OCI-LY7 (cell line): ENCODE measurements around the gene OGFR. TPM values are rescaled to one million over a fixed set of nuclear protein-coding genes. Genes with fewer than 3 reads are reported as not detected.
A peak's percentile ranks its signal among the peaks of the same experiment; 100 is the strongest.

Experiments used
- BruUV-seq: library from RNA; stranded (reverse); fragments of 400-500 nt; replicated peaks from 2 replicates; lab custom pipeline; 2021; lab: Mats Ljungman, UMichigan
- CTCF ChIA-PET: fragments of 300-600 bp; sonication (Branson Sonifier 250); formaldehyde crosslinking; loops from one replicate; lab custom pipeline; 2022; ENCODE audit warnings: antibody characterized with exemption; ENCODE audit not compliant: unreplicated experiment; lab: Charles Lee
- POLR2A ChIA-PET: fragments of 300-600 bp; sonication (Branson Sonifier 250); formaldehyde crosslinking; loops from one replicate; lab custom pipeline; 2022; ENCODE audit warnings: antibody characterized with exemption; lab: Charles Lee
- DNase-seq: peaks from one replicate; pipeline ENCODE4 v3.0.0-alpha.2; 2015; ENCODE audit warnings: low spot score
- H2AFZ ChIP-seq: fragments of 200-600 bp; sonication (generic), shearing (Covaris generic); 2 replicates; pipeline ENCODE4 v1.6.1; 2014; ENCODE audit warnings: mild to moderate bottlenecking, antibody characterized with exemption, low read length, moderate library complexity
- H3K27ac ChIP-seq: fragments of 200-600 bp; sonication (generic); 2 replicates; pipeline ENCODE4 v1.5.1; 2014; ENCODE audit warnings: mixed run types, low read depth, mild to moderate bottlenecking, moderate library complexity, low read length, inconsistent platforms; ENCODE audit not compliant: poor library complexity, severe bottlenecking
- H3K36me3 ChIP-seq: fragments of 200-600 bp; sonication (generic); 2 replicates; pipeline ENCODE4 v1.6.1; 2014; ENCODE audit warnings: mild to moderate bottlenecking, antibody characterized with exemption, low read length, moderate library complexity, mixed read lengths; ENCODE audit not compliant: insufficient read depth
- H3K4me1 ChIP-seq: fragments of 200-600 bp; sonication (generic); 2 replicates; pipeline ENCODE4 v1.5.1; 2014; ENCODE audit warnings: mild to moderate bottlenecking, low read length; ENCODE audit not compliant: insufficient read depth, poor library complexity, severe bottlenecking
- H3K4me2 ChIP-seq: fragments of 200-600 bp; sonication (generic); 2 replicates; pipeline ENCODE4 v1.6.1; 2014; ENCODE audit warnings: mild to moderate bottlenecking, low read length
- H3K4me3 ChIP-seq: fragments of 200-600 bp; sonication (generic); 2 replicates; pipeline ENCODE4 v1.5.1; 2014; ENCODE audit warnings: mild to moderate bottlenecking, low read depth, low read length; ENCODE audit not compliant: poor library complexity, severe bottlenecking
- H3K79me2 ChIP-seq: fragments of 200-600 bp; sonication (generic); 2 replicates; pipeline ENCODE4 v1.6.1; 2016; ENCODE audit warnings: low read depth, mild to moderate bottlenecking, low read length, moderate library complexity, mixed read lengths; ENCODE audit not compliant: insufficient read depth
- H3K9me2 ChIP-seq: fragments of 200-600 bp; sonication (generic); 2 replicates; pipeline ENCODE4 v1.6.1; 2016; ENCODE audit warnings: mild to moderate bottlenecking, low read length, mixed read lengths; ENCODE audit not compliant: insufficient read depth
- H3K9me3 ChIP-seq: fragments of 200-600 bp; sonication (generic); 2 replicates; pipeline ENCODE4 v1.6.1; 2014; ENCODE audit warnings: mild to moderate bottlenecking, mixed run types, low read length, mixed read lengths
- H4K20me1 ChIP-seq: fragments of 200-600 bp; sonication (generic); 2 replicates; pipeline ENCODE4 v1.6.1; 2014; ENCODE audit warnings: mild to moderate bottlenecking, antibody characterized with exemption, low read length, moderate library complexity, mixed read lengths; ENCODE audit not compliant: insufficient read depth
- CTCF ChIP-seq: fragments of 200-600 bp; sonication (generic); conservative IDR thresholded peaks from 2 replicates; pipeline ENCODE4 v1.5.1; 2014; ENCODE audit warnings: mild to moderate bottlenecking, antibody characterized with exemption, low read length, moderate library complexity, mixed read lengths
- EZH2phosphoT487 ChIP-seq: fragments of 200-600 bp; sonication (generic); IDR thresholded peaks from 2 replicates; pipeline ENCODE4 v1.6.1; 2018; ENCODE audit warnings: low read depth, borderline replicate concordance, mild to moderate bottlenecking, mixed run types, antibody characterized with exemption, low read length, moderate library complexity, mixed read lengths
- intact Hi-C: fragments of 100-400 bp; cut with micrococcal nuclease; formaldehyde crosslinking; loops from one replicate; pipeline ENCODE4 v1.10.0; 2022; ENCODE audit not compliant: unreplicated experiment
- total RNA-seq, 2 experiments: library from RNA; depleted of rRNA in 1 of 2; stranded (reverse); fragments of >200 nt in 1 of 2; shearing (Covaris generic) in 1 of 2; gene quantifications; 2 replicates each; pipeline ENCODE4 v1.2.3, GENCODE V29; 2014 to 2022

Gene OGFR
- total RNA-seq, 2 experiments from 2014 or later, result 64.8 to 69.9 TPM

DNA sequence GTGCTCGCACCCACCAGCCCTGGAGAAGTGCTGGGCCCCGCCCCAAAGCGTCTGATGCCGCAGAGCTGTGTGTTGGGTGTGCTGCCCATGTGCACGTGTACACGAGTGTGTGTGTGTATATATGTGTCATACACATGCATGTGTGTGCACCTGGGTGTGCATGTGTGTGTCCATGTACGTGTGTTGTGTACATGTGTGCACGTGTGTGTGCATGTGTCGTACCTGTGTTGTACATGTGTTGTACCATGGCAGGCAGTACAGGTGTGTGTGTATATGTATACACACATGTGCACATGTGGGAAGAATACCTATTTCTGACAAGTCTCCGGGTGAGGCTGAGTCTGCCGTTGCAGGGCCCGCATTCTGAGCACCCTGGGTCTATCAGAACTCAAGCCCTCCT lies 14.6 kb upstream of the OGFR start:
- no TSS peak for BruUV-seq
- Histone ChIP-seq H3K4me3 (no peak overlapping the region), H3K9me2 (no peaks in the 10 kb centered on the region), H3K36me3 (no peaks in the 10 kb centered on the region), H4K20me1 (no peaks in the 10 kb centered on the region), H3K4me2 (no peak overlapping the region), H3K4me1 (peaks cover 24% of the 10 kb centered on the region), H3K9me3 (no peaks in the 10 kb centered on the region), H3K27ac (no peak overlapping the region), H3K79me2 (no peaks in the 10 kb centered on the region), H2AFZ (no peak overlapping the region)
- intact Hi-C loops, result loop anchor here (2.0 to 5.0 kb wide), 3 partner anchors 138 to 383 kb away; partner anchors contain the start of gene CABLES2
- POLR2A ChIA-PET, result no interaction called here
- CTCF ChIA-PET, result interaction anchor here (0.7 kb wide), 1 partner anchor 9 kb away, joined by 4 read pairs; no protein-coding TSS in a partner anchor
- TF ChIP-seq CTCF (no peak), EZH2phosphoT487 (no peak)
- DNase-seq, result no peak

DNA sequence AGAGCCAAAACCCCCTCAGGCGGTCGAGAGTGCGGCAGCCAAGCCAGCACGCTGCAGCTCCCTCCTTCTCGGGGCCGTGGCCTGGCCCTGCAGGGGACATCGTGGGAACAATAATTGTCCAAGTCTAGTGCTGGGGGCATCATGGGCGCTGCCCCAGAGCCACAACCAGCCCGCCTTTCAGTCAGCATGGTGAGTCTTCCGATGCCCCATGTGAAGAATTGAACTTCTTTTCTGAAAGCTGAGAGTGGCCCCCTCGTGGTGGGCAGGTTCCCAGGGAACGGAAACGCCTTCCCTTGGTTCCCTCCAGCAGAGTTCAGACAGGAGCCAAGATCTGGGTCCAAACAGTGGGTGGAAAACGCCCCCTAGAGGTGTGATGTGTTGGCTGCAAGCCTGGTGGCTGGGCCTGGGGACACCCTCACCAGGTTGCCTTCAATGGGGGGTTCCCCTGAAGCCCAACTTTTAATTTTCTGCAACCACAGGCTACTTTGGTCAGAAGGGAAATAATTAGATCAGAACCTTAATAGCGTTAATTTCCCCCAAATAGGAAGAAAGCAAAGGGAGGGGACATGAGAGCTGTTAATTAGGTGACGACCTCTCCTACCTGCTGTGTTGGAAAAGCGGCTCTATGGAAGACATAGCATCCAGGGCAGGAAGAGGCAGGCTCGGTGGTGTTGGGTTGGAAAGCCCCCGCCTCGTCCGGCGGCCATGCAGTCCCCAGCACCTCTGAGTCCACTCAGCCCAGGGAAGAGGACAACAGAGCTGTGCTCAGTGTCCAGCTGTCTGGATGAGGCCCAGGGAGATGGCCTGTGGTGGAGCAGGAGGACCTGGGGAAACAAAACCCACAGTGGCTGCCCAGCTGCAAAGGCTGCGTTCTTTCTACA lies 13.1 kb upstream of the OGFR start:
- POLR2A ChIA-PET, result no interaction called here
- intact Hi-C loops, result loop anchor here (1.0 to 5.0 kb wide), 5 partner anchors 123 to 384 kb away; partner anchors contain the start of gene CABLES2
- Histone ChIP-seq H3K79me2 (no peaks in the 10 kb centered on the region), H3K4me2 (peak overlapping the region; percentile 20; the same call in 1 of the 2 replicates), H3K4me3 (no peak overlapping the region), H3K36me3 (no peaks in the 10 kb centered on the region), H3K9me2 (no peaks in the 10 kb centered on the region), H3K9me3 (no peaks in the 10 kb centered on the region), H3K4me1 (peaks cover 34% of the 10 kb centered on the region), H3K27ac (no peak overlapping the region), H4K20me1 (no peaks in the 10 kb centered on the region), H2AFZ (no peak overlapping the region)
- CTCF ChIA-PET, result interaction anchor here (0.6 kb wide), 1 partner anchor 127 kb away, joined by 3 read pairs; no protein-coding TSS in a partner anchor
- no TSS peak for BruUV-seq
- peak; percentile 85 for DNase-seq
- TF ChIP-seq EZH2phosphoT487 (no peak), CTCF (peak; percentile 100)
